Neural crest cell (in vitro differentiated cells): ENCODE data around the gene PRTFDC1. TPM values are rescaled to one million over a fixed set of nuclear protein-coding genes. Genes with fewer than 3 reads are reported as not detected.
"Not testable (repeated sequence)": the region's sequence is repeated elsewhere in the genome, so short reads cannot be mapped to it uniquely, and the experiment has no call there.

ENCODE experiments used
- DNase-seq: peaks from one replicate; pipeline ENCODE4 v3.0.0; 2021; ENCODE audit warnings: low read depth, mixed read lengths, low spot score
- H3K27ac Mint-ChIP-seq: one replicate; pipeline ENCODE4 v1.8.0; 2021; ENCODE audit warnings: mild to moderate bottlenecking, mixed read lengths; ENCODE audit not compliant: unreplicated experiment
- H3K27me3 Mint-ChIP-seq: 2 replicates; pipeline ENCODE4 v1.8.0; 2021; ENCODE audit warnings: low read depth, mild to moderate bottlenecking, mixed read lengths
- H3K36me3 Mint-ChIP-seq: 2 replicates; pipeline ENCODE4 v1.8.0; 2021; ENCODE audit warnings: low read depth, mild to moderate bottlenecking, mixed read lengths
- H3K4me1 Mint-ChIP-seq: 2 replicates; pipeline ENCODE4 v1.8.0; 2021; ENCODE audit warnings: mixed read lengths
- H3K4me3 Mint-ChIP-seq: one replicate; pipeline ENCODE4 v1.8.0; 2021; ENCODE audit warnings: mild to moderate bottlenecking, mixed read lengths
- H3K9me3 Mint-ChIP-seq: 2 replicates; pipeline ENCODE4 v1.8.0; 2021; ENCODE audit warnings: mixed read lengths
- total RNA-seq: library from RNA; stranded (reverse); gene quantifications from 2 replicates; pipeline ENCODE4 v1.2.1, GENCODE V29; 2021
- TF ChIP-seq, protein P1 (sequence below): fragments of 200-600 bp; sonication (generic); conservative IDR thresholded peaks from 2 replicates; pipeline ENCODE4 v1.5.0; 2021; ENCODE audit warnings: antibody characterized with exemption, mild to moderate bottlenecking

PRTFDC1 gene
- total RNA-seq, 1 donor from 2014 or later, result 26.7 TPM

DNA sequence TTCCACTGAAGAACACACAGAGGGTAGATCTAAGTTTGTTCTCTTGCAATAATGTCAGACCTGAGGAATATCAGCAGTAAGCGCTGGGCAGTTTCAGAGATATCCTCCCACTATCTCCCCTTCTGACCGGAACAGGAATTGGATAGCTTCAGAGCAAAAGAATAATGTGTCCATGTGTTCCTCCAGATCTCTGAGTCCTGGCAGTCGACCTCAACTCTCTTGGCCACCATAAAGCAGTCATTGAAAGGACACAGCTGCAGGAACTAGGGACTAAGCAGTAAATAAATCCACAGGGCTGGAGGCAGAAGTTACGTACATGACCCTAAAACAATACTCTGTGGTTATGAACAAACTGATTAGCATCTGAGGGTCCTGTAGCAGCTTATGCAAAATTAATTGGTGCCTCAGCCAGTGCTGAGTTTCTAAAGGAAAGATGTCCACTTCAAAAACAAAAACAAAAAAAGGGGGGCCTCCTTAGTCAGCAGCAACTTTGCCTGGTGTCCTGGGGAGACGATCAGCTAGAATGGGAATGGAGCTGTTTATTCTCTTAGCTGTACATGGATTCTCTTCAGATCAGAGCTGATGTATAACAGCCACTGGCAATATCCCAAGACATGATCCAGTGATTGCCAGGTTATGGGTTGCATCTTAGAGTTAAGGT lies 6.4 kb upstream of the PRTFDC1 start:
- Mint-ChIP-seq H3K27ac (peak overlapping the region; percentile 88), H3K4me1 (peaks cover 27% of the 10 kb centered on the region), H3K36me3 (no peaks in the 10 kb centered on the region), H3K9me3 (no peaks in the 10 kb centered on the region), H3K27me3 (no peaks in the 10 kb centered on the region), H3K4me3 (peak overlapping the region; percentile 6)
- TF ChIP-seq, protein P1, sequence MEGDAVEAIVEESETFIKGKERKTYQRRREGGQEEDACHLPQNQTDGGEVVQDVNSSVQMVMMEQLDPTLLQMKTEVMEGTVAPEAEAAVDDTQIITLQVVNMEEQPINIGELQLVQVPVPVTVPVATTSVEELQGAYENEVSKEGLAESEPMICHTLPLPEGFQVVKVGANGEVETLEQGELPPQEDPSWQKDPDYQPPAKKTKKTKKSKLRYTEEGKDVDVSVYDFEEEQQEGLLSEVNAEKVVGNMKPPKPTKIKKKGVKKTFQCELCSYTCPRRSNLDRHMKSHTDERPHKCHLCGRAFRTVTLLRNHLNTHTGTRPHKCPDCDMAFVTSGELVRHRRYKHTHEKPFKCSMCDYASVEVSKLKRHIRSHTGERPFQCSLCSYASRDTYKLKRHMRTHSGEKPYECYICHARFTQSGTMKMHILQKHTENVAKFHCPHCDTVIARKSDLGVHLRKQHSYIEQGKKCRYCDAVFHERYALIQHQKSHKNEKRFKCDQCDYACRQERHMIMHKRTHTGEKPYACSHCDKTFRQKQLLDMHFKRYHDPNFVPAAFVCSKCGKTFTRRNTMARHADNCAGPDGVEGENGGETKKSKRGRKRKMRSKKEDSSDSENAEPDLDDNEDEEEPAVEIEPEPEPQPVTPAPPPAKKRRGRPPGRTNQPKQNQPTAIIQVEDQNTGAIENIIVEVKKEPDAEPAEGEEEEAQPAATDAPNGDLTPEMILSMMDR, result no peak
- no peak for DNase-seq

DNA sequence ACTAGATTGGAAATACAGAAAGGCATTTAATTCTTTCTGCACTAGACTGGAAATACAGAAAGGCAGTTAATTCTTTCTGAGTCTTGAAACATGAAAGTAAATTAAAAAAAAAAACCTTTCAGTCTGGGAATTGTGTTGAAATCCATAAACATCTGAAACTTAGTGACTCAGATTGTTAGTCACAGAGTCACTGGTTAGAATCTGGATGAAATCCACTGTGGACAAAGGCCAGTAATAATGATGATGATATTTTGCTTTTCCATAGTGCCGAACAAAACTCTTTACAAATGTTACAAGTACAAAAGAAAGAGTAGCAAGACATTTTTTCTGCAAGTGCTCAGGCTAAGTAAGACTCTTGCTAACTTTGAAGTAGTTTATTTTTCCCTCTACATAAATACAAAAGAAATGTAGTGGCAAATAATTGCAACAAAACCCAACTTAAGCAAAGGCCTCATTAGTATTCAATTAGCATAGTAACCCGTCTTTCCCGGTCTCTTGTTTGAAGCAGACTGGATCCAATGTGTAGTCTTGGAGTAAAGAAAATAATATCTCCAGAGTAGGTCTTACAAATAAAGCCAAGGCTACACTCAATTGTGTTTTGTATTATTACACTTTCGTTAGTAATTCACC lies 5.8 kb upstream of the PRTFDC1 start:
- TF ChIP-seq, protein P1, result no peak
- peaks cover 33% of the 10 kb centered on the region for H3K4me1 Mint-ChIP-seq
- no peak for DNase-seq
- no peaks in the 10 kb centered on the region for H3K36me3 Mint-ChIP-seq
- H3K27ac Mint-ChIP-seq, result peak overlapping the region; percentile 88
- H3K4me3 Mint-ChIP-seq, result peak overlapping the region; percentile 6
- no peaks in the 10 kb centered on the region for H3K9me3 Mint-ChIP-seq
- no peaks in the 10 kb centered on the region for H3K27me3 Mint-ChIP-seq

DNA sequence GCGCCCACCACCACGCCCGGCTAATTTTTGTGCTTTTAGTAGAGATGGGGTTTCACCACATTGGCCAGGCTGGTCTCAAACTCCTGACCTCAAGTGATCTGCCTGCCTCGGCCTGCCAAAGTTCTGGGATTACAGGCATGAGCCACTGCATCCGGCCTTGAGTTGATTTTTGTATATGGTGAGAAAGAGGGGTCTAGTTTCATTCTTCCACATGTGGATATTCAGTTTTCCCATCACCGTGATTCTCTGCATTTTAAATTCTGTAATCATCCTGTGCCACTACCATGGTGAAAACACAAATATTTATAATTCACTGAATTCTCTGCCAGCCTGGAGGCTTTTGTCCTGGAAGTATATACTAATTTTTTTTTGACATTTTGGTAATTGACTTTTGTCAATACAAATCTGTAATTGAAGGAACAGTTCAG lies 5.2 kb upstream of the PRTFDC1 start:
- H3K4me3 Mint-ChIP-seq, H3K36me3 Mint-ChIP-seq, H3K9me3 Mint-ChIP-seq, H3K27me3 Mint-ChIP-seq, H3K27ac Mint-ChIP-seq, DNase-seq: not testable (repeated sequence)
- H3K4me1 Mint-ChIP-seq, result peaks cover 38% of the 10 kb centered on the region

DNA sequence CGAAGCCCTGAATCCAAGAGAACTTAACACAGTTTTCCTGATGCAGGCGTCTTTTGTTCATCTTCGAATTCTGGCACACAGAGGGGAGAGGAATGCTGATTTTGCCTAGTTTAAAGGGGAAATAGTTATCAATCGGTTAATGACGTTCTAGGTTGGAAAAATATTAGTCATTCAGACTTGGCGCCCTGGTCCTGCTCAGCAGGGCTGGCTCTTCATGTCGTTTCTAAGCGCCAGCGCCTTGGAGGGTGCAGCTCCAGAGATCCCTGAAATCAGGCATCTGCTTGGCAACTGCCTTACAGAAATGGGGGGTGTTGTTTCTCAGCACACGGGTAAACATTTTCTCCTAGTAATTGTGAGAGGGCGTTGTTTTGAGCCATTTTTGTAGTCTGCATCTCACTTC lies 1.3 kb upstream of the PRTFDC1 start:
- TF ChIP-seq, protein P1, result no peak
- H3K27me3 Mint-ChIP-seq, result no peaks in the 10 kb centered on the region
- no peaks in the 10 kb centered on the region for H3K36me3 Mint-ChIP-seq
- H3K9me3 Mint-ChIP-seq, result no peaks in the 10 kb centered on the region
- peak overlapping the region; percentile 15 for H3K27ac Mint-ChIP-seq
- peak overlapping the region; percentile 83 for H3K4me3 Mint-ChIP-seq
- H3K4me1 Mint-ChIP-seq, result peaks cover 53% of the 10 kb centered on the region
- DNase-seq, result no peak

DNA sequence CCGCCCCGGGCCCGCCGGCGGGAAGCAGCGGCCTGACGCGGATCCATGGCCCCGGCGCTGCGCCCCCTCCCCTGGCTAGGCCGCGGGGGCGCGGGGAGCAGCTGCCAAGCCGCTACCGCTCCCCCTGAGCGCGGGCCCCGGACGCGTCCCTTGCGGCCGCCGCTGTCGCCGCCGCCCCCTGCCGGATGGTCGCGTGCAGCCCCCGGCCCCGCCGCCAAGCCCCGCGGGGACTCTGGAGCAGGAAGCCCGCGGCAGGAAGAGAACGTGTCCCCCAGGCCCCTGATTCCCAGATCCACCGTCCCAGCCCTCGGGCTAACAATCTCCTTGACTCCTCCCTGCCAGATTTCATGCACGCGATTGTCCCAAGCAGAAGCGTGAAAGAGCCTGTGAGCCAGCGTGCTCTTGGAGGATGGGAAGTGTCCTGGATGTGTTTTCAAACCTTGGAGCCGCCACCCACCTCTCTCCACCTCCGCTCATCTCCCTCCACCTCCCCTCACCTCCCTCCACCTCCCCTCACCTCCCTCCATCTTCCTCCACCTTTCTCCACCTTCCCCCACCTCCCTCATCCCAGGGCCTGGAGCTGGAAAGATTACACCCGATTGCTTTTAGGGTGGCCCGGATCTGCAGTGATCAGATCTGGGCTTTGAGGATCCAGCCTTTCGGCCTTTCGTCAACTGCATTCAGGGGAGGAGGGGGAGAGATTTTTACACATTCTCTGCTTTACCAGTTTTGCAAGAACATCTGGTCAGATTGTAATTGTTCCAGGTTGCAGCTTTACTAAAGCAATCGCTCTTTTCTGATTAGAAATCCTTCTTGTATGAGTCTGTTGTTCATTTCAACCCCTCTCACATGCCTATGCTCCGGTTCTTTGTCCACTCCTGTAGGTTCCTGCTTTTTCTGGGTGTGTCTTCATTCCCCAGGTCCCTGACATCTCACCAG lies 570 bp upstream of the PRTFDC1 start:
- H3K27me3 Mint-ChIP-seq, result no peaks in the 10 kb centered on the region
- no peaks in the 10 kb centered on the region for H3K9me3 Mint-ChIP-seq
- peak overlapping the region; percentile 83 for H3K4me3 Mint-ChIP-seq
- DNase-seq, result peak; percentile 62
- H3K27ac Mint-ChIP-seq, result peak overlapping the region; percentile 90
- H3K4me1 Mint-ChIP-seq, result peaks cover 53% of the 10 kb centered on the region
- no peaks in the 10 kb centered on the region for H3K36me3 Mint-ChIP-seq
- TF ChIP-seq, protein P1, result peak; percentile 61
